ENCODE results near the gene PTBP1. TPM values are rescaled to one million over a fixed set of nuclear protein-coding genes. Genes with fewer than 3 reads are reported as not detected.

The PTBP1 gene
- total RNA-seq, 4 donors from 2014 or later = 45.0 to 278 (median 106) TPM

GRCh38 chr19:825897-826644 is 28.8 kb downstream of the PTBP1 start:
- Histone ChIP-seq H3K27ac (no peak overlapping the region), H3K4me3 (no peak overlapping the region), H3K36me3 (no peaks in the 10 kb centered on the region), H3K27me3 (peaks cover 11 to 12% of the 10 kb centered on the region in 2 donors), H3K9me3 (no peaks in the 10 kb centered on the region), H3K4me1 (peaks cover 0 to 14% of the 10 kb centered on the region in 2 donors)
- DNase-seq = no peak
- TF ChIP-seq CTCF (IDR thresholded peaks at IDR 0.05) (no peak), POLR2A (IDR thresholded peaks at IDR 0.05) (no peak)
- intact Hi-C loops (cut with DNase I; ENCODE audit: low total_unique reads) = no loop called here

GRCh38 chr19:827314-827709 is 30.1 kb downstream of the PTBP1 start:
- Histone ChIP-seq H3K27me3 (peaks cover 4 to 12% of the 10 kb centered on the region in 2 donors), H3K4me3 (no peak overlapping the region), H3K36me3 (no peaks in the 10 kb centered on the region), H3K4me1 (peaks cover 0 to 2% of the 10 kb centered on the region in 2 donors), H3K9me3 (no peaks in the 10 kb centered on the region), H3K27ac (no peak overlapping the region)
- no peak for TF ChIP-seq CTCF (IDR thresholded peaks at IDR 0.05)
- no peak for TF ChIP-seq POLR2A (IDR thresholded peaks at IDR 0.05)
- intact Hi-C loops (cut with DNase I; ENCODE audit: low total_unique reads) = no loop called here
- DNase-seq = no peak

GRCh38 chr19:827710-828321 is 30.6 kb downstream of the PTBP1 start, which contains the start of gene AZU1:
AZU1 (plus strand) TSS chr19:827837; CDS start chr19:827847, 10 bp downstream.
- no peak for DNase-seq
- H3K4me3 ChIP-seq = no peak within 1 kb of the TSS
- no peaks in the 10 kb centered on the region for H3K36me3 ChIP-seq
- no peaks in the 10 kb centered on the region for H3K4me1 ChIP-seq
- no peak within 1 kb of the TSS for H3K27ac ChIP-seq
- TF ChIP-seq POLR2A (IDR thresholded peaks at IDR 0.05) (no peak), CTCF (IDR thresholded peaks at IDR 0.05) (no peak)
- intact Hi-C loops (cut with DNase I; ENCODE audit: low total_unique reads) = no loop called here
- H3K27me3 ChIP-seq = peaks cover under 1 to 12% of the 10 kb centered on the region in 2 donors
- H3K9me3 ChIP-seq = no peaks in the 10 kb centered on the region

GRCh38 chr19:829129-829758 is 32.0 kb downstream of the PTBP1 start:
- TF ChIP-seq POLR2A (IDR thresholded peaks at IDR 0.05) (no peak), CTCF (IDR thresholded peaks at IDR 0.05) (no peak)
- Histone ChIP-seq H3K4me1 (no peaks in the 10 kb centered on the region), H3K27ac (no peak overlapping the region), H3K27me3 (peaks cover 0 to 7% of the 10 kb centered on the region in 2 donors), H3K4me3 (no peak overlapping the region), H3K36me3 (no peaks in the 10 kb centered on the region), H3K9me3 (no peaks in the 10 kb centered on the region)
- intact Hi-C loops (cut with DNase I; ENCODE audit: low total_unique reads) = no loop called here
- no peak for DNase-seq
